IMR-90 (cell line): ENCODE measurements around the gene GPR84. TPM values are rescaled to one million over a fixed set of nuclear protein-coding genes. Genes with fewer than 3 reads are reported as not detected.

ENCODE experiments used
- ATAC-seq: fragments of 200-7000 bp; cut with Tn5 transposase; 2 replicates; pipeline ENCODE4 v1.9.1; 2020; ENCODE audit warnings: low read depth, mild to moderate bottlenecking, moderate library complexity
- BruUV-seq: library from RNA; stranded (reverse); fragments of 400-500 nt; replicated peaks from 2 replicates; lab custom pipeline; 2021; lab: Mats Ljungman, UMichigan
- CTCF ChIA-PET: fragments of 300-600 bp; formaldehyde crosslinking; extraction: SDS; loops from one replicate; lab custom pipeline; 2021; ENCODE audit warnings: antibody characterized with exemption; lab: Yijun Ruan, JAX
- POLR2A ChIA-PET: fragments of 300-600 bp; sonication (Branson Sonifier 250); formaldehyde crosslinking; loops from one replicate; lab custom pipeline; 2022; ENCODE audit warnings: antibody characterized with exemption; ENCODE audit not compliant: unreplicated experiment; lab: Charles Lee
- DNase-seq: peaks from one replicate; pipeline ENCODE4 v3.0.0; 2013
- H2AFZ ChIP-seq: replicated peaks from 2 replicates; pipeline ENCODE3; 2013; ENCODE audit warnings: low read length, mild to moderate bottlenecking; ENCODE audit not compliant: poor library complexity
- H2AK5ac ChIP-seq: 2 replicates; pipeline ENCODE4 v1.6.1; 2013; ENCODE audit warnings: low read depth, low read length, inconsistent platforms
- H2AK9ac ChIP-seq: replicated peaks from 2 replicates; pipeline ENCODE3; 2013; ENCODE audit warnings: mild to moderate bottlenecking, low read depth, low read length, moderate library complexity; ENCODE audit not compliant: poor library complexity
- H2BK120ac ChIP-seq: 2 replicates; pipeline ENCODE4 v1.6.1; 2013; ENCODE audit warnings: low read depth, low read length, inconsistent platforms
- H2BK15ac ChIP-seq: 3 replicates; pipeline ENCODE4 v1.6.1; 2013; ENCODE audit warnings: low read depth, low read length, inconsistent platforms
- H2BK20ac ChIP-seq: 2 replicates; pipeline ENCODE4 v1.6.1; 2013; ENCODE audit warnings: low read depth, mild to moderate bottlenecking, inconsistent platforms, low read length, moderate library complexity
- H2BK5ac ChIP-seq: 2 replicates; pipeline ENCODE4 v1.6.1; 2013; ENCODE audit warnings: mild to moderate bottlenecking, low read depth, low read length, inconsistent platforms; ENCODE audit not compliant: poor library complexity, severe bottlenecking
- H3K14ac ChIP-seq: replicated peaks from 2 replicates; pipeline ENCODE4 v1.6.1; 2013; ENCODE audit warnings: low read depth, low read length, inconsistent platforms
- H3K18ac ChIP-seq: 2 replicates; pipeline ENCODE4 v1.6.1; 2013; ENCODE audit warnings: low read depth, low read length, control low read depth
- H3K23ac ChIP-seq: 2 replicates; pipeline ENCODE4 v1.6.1; 2013; ENCODE audit warnings: low read depth, low read length, inconsistent platforms
- H3K27ac ChIP-seq: 2 replicates; pipeline ENCODE4 v1.5.1; 2013; ENCODE audit warnings: mild to moderate bottlenecking, control low read depth, low read length; ENCODE audit not compliant: insufficient read depth
- H3K27me3 ChIP-seq: 2 replicates; pipeline ENCODE4 v1.6.1; 2013; ENCODE audit warnings: low read length; ENCODE audit not compliant: control insufficient read depth, insufficient read depth
- H3K36me3 ChIP-seq: 2 replicates; pipeline ENCODE4 v1.6.1; 2013; ENCODE audit warnings: low read length, mixed read lengths; ENCODE audit not compliant: control insufficient read depth, insufficient read depth
- H3K4ac ChIP-seq: 2 replicates; pipeline ENCODE4 v1.6.1; 2013; ENCODE audit warnings: low read depth, low read length, inconsistent platforms
- H3K4me1 ChIP-seq: 2 replicates; pipeline ENCODE4 v1.6.1; 2013; ENCODE audit warnings: low read length, mixed read lengths; ENCODE audit not compliant: control insufficient read depth, insufficient read depth
- H3K4me2 ChIP-seq: 2 replicates; pipeline ENCODE4 v1.6.1; 2013; ENCODE audit warnings: low read depth, mild to moderate bottlenecking, control low read depth, low read length, moderate library complexity
- H3K4me3 ChIP-seq: 2 replicates; pipeline ENCODE4 v1.5.1; 2013; ENCODE audit warnings: low read depth, mild to moderate bottlenecking, control low read depth, low read length, moderate library complexity; ENCODE audit not compliant: insufficient read depth
- H3K56ac ChIP-seq: 2 replicates; pipeline ENCODE4 v1.6.1; 2013; ENCODE audit warnings: low read length, inconsistent platforms; ENCODE audit not compliant: insufficient read depth; ENCODE audit errors: extremely low read depth
- H3K79me1 ChIP-seq, 2 experiments: 2 replicates each; pipeline ENCODE4 v1.6.1; 2013; ENCODE audit warnings: low read length in 2 of 2, inconsistent platforms in 1 of 2, low read depth in 1 of 2
- H3K9ac ChIP-seq: 2 replicates; pipeline ENCODE4 v1.6.1; 2013; ENCODE audit warnings: low read depth, low read length, control low read depth
- H3K9me1 ChIP-seq: 2 replicates; pipeline ENCODE4 v1.6.1; 2013; ENCODE audit warnings: low read length, inconsistent platforms; ENCODE audit not compliant: insufficient read depth
- H3K9me3 ChIP-seq: 2 replicates; pipeline ENCODE4 v1.6.1; 2013; ENCODE audit warnings: low read length; ENCODE audit not compliant: control insufficient read depth, insufficient read depth
- H4K20me1 ChIP-seq: 2 replicates; pipeline ENCODE4 v1.6.1; 2013; ENCODE audit warnings: low read length, inconsistent platforms; ENCODE audit not compliant: insufficient read depth
- H4K5ac ChIP-seq: 2 replicates; pipeline ENCODE4 v1.6.1; 2013; ENCODE audit warnings: mild to moderate bottlenecking, low read depth, low read length, control low read depth
- H4K8ac ChIP-seq, 2 experiments: 2 replicates each; pipeline ENCODE4 v1.6.1; 2013; ENCODE audit warnings: low read depth in 2 of 2, low read length in 2 of 2, control low read depth in 1 of 2, inconsistent platforms in 1 of 2
- H4K91ac ChIP-seq: 2 replicates; pipeline ENCODE4 v1.6.1; 2013; ENCODE audit warnings: low read depth, low read length, inconsistent platforms; ENCODE audit not compliant: insufficient read depth
- CHD1 ChIP-seq: IDR thresholded peaks from 2 replicates; pipeline ENCODE4 v1.6.1; 2012; ENCODE audit warnings: low read depth, low read length, improper control_type of control experiment
- MAZ ChIP-seq: IDR thresholded peaks from 2 replicates; pipeline ENCODE4 v1.6.1; 2012; ENCODE audit warnings: low read depth, mild to moderate bottlenecking, low read length, improper control_type of control experiment, moderate library complexity, borderline replicate concordance
- WGBS, 2 experiments: methylation state at CpG; one replicate each; pipeline versions ENCODE4 v1.1.5 to v1.1.7; 2013; ENCODE audit warnings: missing lambda C conversion rate in 2 of 2; ENCODE audit not compliant: insufficient read length in 1 of 2; ENCODE audit errors: extremely low coverage in 2 of 2; 5-methylcytosine and 5-hydroxymethylcytosine counted together
- dilution Hi-C: fragments of 300-500 bp; cut with HindIII; formaldehyde crosslinking; loops from one replicate; pipeline ENCODE4 v1.14.3; 2018; ENCODE audit warnings: low sequenced_read_pairs; ENCODE audit not compliant: unreplicated experiment
- in situ Hi-C: fragments of 300-500 bp; cut with MboI; formaldehyde crosslinking; loops from 3 replicates; pipeline ENCODE4 v1.14.3; 2019; ENCODE audit warnings: low sequenced_read_pairs, inconsistent platforms, mixed read lengths
- intact Hi-C: fragments of 100-400 bp; cut with micrococcal nuclease; formaldehyde crosslinking; loops from 2 replicates; pipeline ENCODE4 v1.10.0; 2022
- polyA plus RNA-seq, 3 experiments: library from polyadenylated mRNA; depleted of rRNA; stranded (reverse); fragments of >200 nt; gene quantifications; 2 replicates each; pipeline ENCODE4 v1.2.3, GENCODE V29; 2012; ENCODE audit warnings: low replicate concordance in 1 of 3
- total RNA-seq: library from RNA; depleted of rRNA; stranded (reverse); fragments of >200 nt; gene quantifications from 2 replicates; pipeline ENCODE4 v1.2.3, GENCODE V29; 2012

GPR84 gene
- total and polyA plus RNA-seq, 2 of the 4 experiments (the other 2 are of a cell fraction), result not detected

DNA sequence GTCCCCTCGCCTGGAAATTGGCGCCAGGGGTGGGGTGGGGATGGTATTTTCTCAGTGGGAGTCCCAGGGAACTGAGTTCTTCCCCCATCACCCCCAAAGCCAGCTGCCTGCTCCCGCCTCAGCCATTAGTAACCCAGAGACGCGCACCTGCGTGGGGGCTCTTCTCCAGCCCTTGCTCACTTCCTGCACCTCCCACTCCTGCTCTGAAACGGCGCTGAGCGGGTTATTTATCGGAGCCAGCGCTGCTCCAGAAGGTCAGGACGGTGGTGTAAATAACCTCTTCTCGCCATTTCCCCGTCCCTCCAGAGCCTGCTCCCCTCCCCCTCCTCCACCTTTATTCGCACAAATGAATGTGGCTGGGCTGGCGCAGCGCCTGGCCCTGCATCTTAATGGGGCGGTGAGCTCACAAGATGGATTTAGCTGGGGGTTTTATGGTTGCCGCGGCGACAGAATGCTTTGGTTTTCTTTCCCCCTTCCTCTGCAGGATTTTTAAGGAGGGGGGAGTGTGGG lies 12.2 kb downstream of the GPR84 start:
- Histone ChIP-seq H2AK9ac (peak overlapping the region; percentile 6), H4K5ac (no peak overlapping the region; the same call in 1 of the 2 replicates), H4K20me1 (no peaks in the 10 kb centered on the region), H2AK5ac (no peak overlapping the region), H3K9me1 (peaks cover 8% of the 10 kb centered on the region; the same call in 1 of the 2 replicates), H3K27ac (no peak overlapping the region; the same call in 1 of the 2 replicates), H3K14ac (peak overlapping the region; percentile 3; the same call in 1 of the 2 replicates), H3K9me3 (no peaks in the 10 kb centered on the region), H3K18ac (no peak overlapping the region), H4K8ac (peak overlapping the region in 1 of 2 experiments; percentile 62; a peak in 1 of 4 replicates), H4K91ac (0 out of 2 replicates have a peak overlapping the region, but pooled peaks have one; percentile 4), H3K23ac (0 out of 2 replicates have a peak overlapping the region, but pooled peaks have one; percentile 19), H3K4me3 (no peak overlapping the region), H3K4ac (0 out of 2 replicates have a peak overlapping the region, but pooled peaks have one; percentile 67), H2BK15ac (no peak overlapping the region), H2BK120ac (no peak overlapping the region), H3K4me2 (peak overlapping the region; percentile 43), H3K36me3 (peaks cover 34% of the 10 kb centered on the region), H3K56ac (no peak overlapping the region), H2AFZ (peak overlapping the region; percentile 71), H3K9ac (no peak overlapping the region), H3K79me1 (no peaks in the 10 kb centered on the region), H3K27me3 (no peaks in the 10 kb centered on the region), H2BK20ac (no peak overlapping the region), H3K4me1 (peaks cover 21% of the 10 kb centered on the region), H2BK5ac (no peak overlapping the region)
- POLR2A ChIA-PET, result no interaction called here
- CTCF ChIA-PET, result interaction anchor here (0.6 to 0.9 kb wide), 3 partner anchors 14 to 83 kb away, joined by 3 to 4 read pairs (median 3); no protein-coding TSS in a partner anchor
- dilution Hi-C loops, result no loop called here
- ATAC-seq, result peak; percentile 46
- in situ Hi-C loops, result no loop called here
- peak; percentile 79 for DNase-seq
- 0 out of 2 replicates have a peak, but pooled peaks have one; percentile 28 for TF ChIP-seq MAZ
- no peak for TF ChIP-seq CHD1
- WGBS, 2 experiments, result 0% methylated on average over 2 of the region's 21 CpGs; no CpG with 5 or more reads in 1 of the 2 experiments
- BruUV-seq, result no TSS peak
- intact Hi-C loops, result no loop called here
